HepG2 (cell line): ENCODE data around the gene ITIH2. TPM values are rescaled to one million over a fixed set of nuclear protein-coding genes. Genes with fewer than 3 reads are reported as not detected.
"Not testable (repeated sequence)": the region's sequence is repeated elsewhere in the genome, so short reads cannot be mapped to it uniquely, and the experiment has no call there.

Experiments
- ATAC-seq: fragments of 200-7000 bp; cut with Tn5 transposase; 3 replicates; pipeline ENCODE4 v1.9.1; 2020; ENCODE audit warnings: mild to moderate bottlenecking, moderate library complexity
- BruUV-seq: library from RNA; stranded (reverse); fragments of 400-500 nt; replicated peaks from 2 replicates; lab custom pipeline; 2021; lab: Mats Ljungman, UMichigan
- CTCF ChIA-PET: fragments of 300-600 bp; formaldehyde crosslinking; extraction: SDS; loops from one replicate; lab custom pipeline; 2021; ENCODE audit warnings: low total read pairs, inconsistent platforms, low intra/inter-chr PET ratio; lab: Yijun Ruan, JAX
- POLR2A ChIA-PET: fragments of 350-600 bp; sonication (Branson Sonifier 250); formaldehyde crosslinking; loops from one replicate; lab custom pipeline; 2020; ENCODE audit warnings: antibody characterized with exemption, inconsistent platforms; lab: Yijun Ruan, JAX
- DNase-seq: peaks from one replicate; pipeline ENCODE4 v3.0.0-alpha.2; 2015; ENCODE audit warnings: low spot score
- FAIRE-seq: peaks from 3 replicates; lab custom pipeline; 2011; peaks lifted over from hg19 to GRCh38; lab: Jason Lieb, UNC
- H2AFZ ChIP-seq: one replicate; pipeline ENCODE4 v1.6.1; 2011; ENCODE audit warnings: low read length, inconsistent platforms
- H3K27ac ChIP-seq: fragments of 300-600 bp; 3 replicates; pipeline ENCODE4 v1.8.0; 2011; ENCODE audit warnings: mixed run types, mild to moderate bottlenecking, mixed read lengths, low read length, inconsistent platforms; ENCODE audit not compliant: insufficient read depth; ENCODE audit errors: extremely low read length
- H3K27me3 ChIP-seq, 2 experiments: fragments of 200-600 bp in 1 of 2; 2 replicates in 1 of 2; 3 replicates in 1 of 2; pipeline versions ENCODE4 v1.6.0 to v1.8.0; 2011; ENCODE audit warnings: low read length in 2 of 2, mild to moderate bottlenecking in 2 of 2, moderate library complexity in 2 of 2, inconsistent platforms in 1 of 2; ENCODE audit not compliant: insufficient read depth in 2 of 2, control insufficient read depth in 1 of 2
- H3K36me3 ChIP-seq, 2 experiments: fragments of 200-600 bp in 1 of 2; replicated peaks in 1 of 2; 2 replicates in 1 of 2; 3 replicates in 1 of 2; pipeline versions ENCODE4 v1.5.1 to v1.8.0; 2011; ENCODE audit warnings: low read length in 2 of 2, inconsistent platforms in 1 of 2; ENCODE audit not compliant: insufficient read depth in 2 of 2, control insufficient read depth in 1 of 2
- H3K4me1 ChIP-seq: 2 replicates; pipeline ENCODE4 v1.5.1; 2012; ENCODE audit warnings: low read length, inconsistent platforms; ENCODE audit not compliant: insufficient read depth
- H3K4me2 ChIP-seq: 2 replicates; pipeline ENCODE4 v1.6.0; 2011; ENCODE audit warnings: low read depth, low read length, inconsistent platforms
- H3K4me3 ChIP-seq, 3 experiments: fragments of 200-600 bp in 1 of 3; sonication (generic), shearing (Covaris generic) in 1 of 3; replicated peaks in 1 of 3; 2 replicates each; pipeline ENCODE4 v1.5.1; 2011 to 2016; ENCODE audit warnings: low read length in 3 of 3, inconsistent platforms in 2 of 3, low read depth in 2 of 3, mild to moderate bottlenecking in 2 of 3, control low read depth in 1 of 3, mixed read lengths in 1 of 3; ENCODE audit not compliant: insufficient read depth in 1 of 3
- H3K79me2 ChIP-seq: one replicate; pipeline ENCODE4 v1.6.1; 2011; ENCODE audit warnings: low read length, inconsistent platforms; ENCODE audit not compliant: insufficient read depth
- H3K9ac ChIP-seq: 2 replicates; pipeline ENCODE4 v1.6.0; 2011; ENCODE audit warnings: mild to moderate bottlenecking, low read depth, low read length, inconsistent platforms; ENCODE audit not compliant: insufficient read depth
- H3K9me3 ChIP-seq: 2 replicates; pipeline ENCODE4 v1.5.1; 2012; ENCODE audit warnings: mild to moderate bottlenecking, low read length
- H4K20me1 ChIP-seq: 2 replicates; pipeline ENCODE4 v1.6.0; 2011; ENCODE audit warnings: inconsistent platforms, mild to moderate bottlenecking, low read length, moderate library complexity; ENCODE audit not compliant: insufficient read depth
- FOSL2 ChIP-seq: sonication (generic); formaldehyde crosslinking; IDR thresholded peaks from 2 replicates; pipeline ENCODE4 v1.4.0; 2020; ENCODE audit warnings: missing genetic modification reagents
- KLF6 ChIP-seq: IDR thresholded peaks from 2 replicates; pipeline ENCODE4 v1.8.0; 2016; ENCODE audit warnings: missing biosample characterization, missing genetic modification reagents
- MAFF ChIP-seq: IDR thresholded peaks from 2 replicates; pipeline ENCODE4 v1.6.1; 2011; ENCODE audit warnings: low read depth, low read length, improper control_type of control experiment
- POLR2G ChIP-seq: fragments of 200-400 bp; formaldehyde crosslinking; IDR thresholded peaks from 2 replicates; pipeline ENCODE4 v1.6.1; 2018; ENCODE audit warnings: mild to moderate bottlenecking, low read depth, low read length, moderate library complexity
- RBM22 ChIP-seq: fragments of 200-400 bp; formaldehyde crosslinking; optimal IDR thresholded peaks from 2 replicates; pipeline ENCODE3; 2017; ENCODE audit warnings: mild to moderate bottlenecking, low read length, moderate library complexity
- ZBTB33 ChIP-seq: sonication (generic); formaldehyde crosslinking; IDR thresholded peaks from 2 replicates; pipeline ENCODE4 v1.4.0; 2020; ENCODE audit warnings: missing genetic modification reagents
- ZMYM2 ChIP-seq: sonication (generic); formaldehyde crosslinking; IDR thresholded peaks from 2 replicates; pipeline ENCODE4 v1.8.0; 2022; ENCODE audit warnings: mild to moderate bottlenecking, missing genetic modification reagents
- WGBS: methylation state at CpG from one replicate; pipeline ENCODE4 v1.1.6; 2017; ENCODE audit warnings: low lambda C conversion rate; 5-methylcytosine and 5-hydroxymethylcytosine counted together
- in situ Hi-C: cut with HindIII; loops from 2 replicates; pipeline ENCODE4 v1.10.0; 2017; ENCODE audit warnings: low pct_unique_long_range_greater_than_20kb; ENCODE audit not compliant: extremely low pct_ligation_motif_present
- intact Hi-C: fragments of 100-400 bp; cut with micrococcal nuclease; formaldehyde crosslinking; loops from one replicate; pipeline ENCODE4 v1.10.0; 2022; ENCODE audit not compliant: unreplicated experiment
- polyA plus RNA-seq, 8 experiments: library from polyadenylated mRNA; depleted of rRNA in 3 of 8; stranded (reverse) in 7 of 8; unstranded in 1 of 8; fragments of >200 nt; fragmentation: Illumina TruSeq in 4 of 8; extraction: Trizol in 4 of 8; gene quantifications; 2 replicates each; pipeline versions ENCODE4 v1.2.1 to v1.2.3, GENCODE V29; 2011 to 2016; ENCODE audit warnings: low read depth in 4 of 8, missing spikeins in 1 of 8, mixed read lengths in 1 of 8; ENCODE audit not compliant: insufficient read depth in 1 of 8
- total RNA-seq, 5 experiments: library from RNA; depleted of rRNA; stranded (reverse); fragments of >200 nt; fragmentation: Illumina TruSeq; extraction: Trizol; gene quantifications; 2 replicates each; pipeline ENCODE4 v1.2.3, GENCODE V29; 2016; ENCODE audit warnings: low read depth in 1 of 5

The ITIH2 gene
- total and polyA plus RNA-seq, 2 of the 13 experiments (the other 11 are each of a cell fraction or from before 2014, with no cell fraction given): 1,197 to 1,427 TPM

GRCh38 chr10:7748637-7749036, 45.5 kb downstream of the ITIH2 start:
- H3K36me3 ChIP-seq: peaks cover 43 to 75% of the 10 kb centered on the region in 2 experiments
- H3K27ac ChIP-seq, H3K27me3 ChIP-seq, BruUV-seq, intact Hi-C loops, H2AFZ ChIP-seq, ATAC-seq, H3K79me2 ChIP-seq, H3K4me2 ChIP-seq, H4K20me1 ChIP-seq, H3K9ac ChIP-seq, in situ Hi-C loops, H3K4me3 ChIP-seq, H3K9me3 ChIP-seq, H3K4me1 ChIP-seq, CTCF ChIA-PET, FAIRE-seq: not testable (repeated sequence)
- WGBS: 95% methylated on average over 7 of the region's 7 CpGs
- DNase-seq: peak; percentile 13
- TF ChIP-seq ZBTB33: peak; percentile 85
- TF ChIP-seq FOSL2 (CRISPR knock-in tag): peak; percentile 73
- peak; percentile 27; the same call in 1 of the 2 replicates for TF ChIP-seq POLR2G
- POLR2A ChIA-PET: interaction anchor here (0.9 kb wide), 1 partner anchor 70 kb away, joined by 3 read pairs; the partner anchor contains the start of gene TAF3

GRCh38 chr10:7750222-7750621, 47.1 kb downstream of the ITIH2 start:
- Histone ChIP-seq H3K4me2 (no peak overlapping the region), H3K27ac (no peak overlapping the region), H2AFZ (no peak overlapping the region), H3K27me3 (no peaks in the 10 kb centered on the region), H3K4me3 (no peak overlapping the region), H3K9me3 (no peaks in the 10 kb centered on the region), H4K20me1 (no peaks in the 10 kb centered on the region), H3K9ac (no peak overlapping the region), H3K4me1 (no peaks in the 10 kb centered on the region), H3K36me3 (peaks cover 31 to 65% of the 10 kb centered on the region in 2 experiments), H3K79me2 (no peaks in the 10 kb centered on the region)
- no TSS peak for BruUV-seq
- intact Hi-C loops: no loop called here
- in situ Hi-C loops: loop anchor here (25.0 kb wide), 1 partner anchor 1562 kb away; no protein-coding TSS in a partner anchor
- CTCF ChIA-PET: no interaction called here
- no peak for FAIRE-seq
- POLR2A ChIA-PET: interaction anchor here (2.2 kb wide), 1 partner anchor 10 kb away, joined by 7 read pairs; no protein-coding TSS in a partner anchor
- 94% methylated on average over 5 of the region's 5 CpGs for WGBS
- ATAC-seq: peak; percentile 6; the same call in 2 of the 3 replicates
- peak; percentile 74 for TF ChIP-seq RBM22
- TF ChIP-seq KLF6 (CRISPR knock-in tag): no peak
- peak; percentile 20; the same call in 1 of the 2 replicates for TF ChIP-seq MAFF
- TF ChIP-seq ZMYM2 (CRISPR knock-in tag): no peak
- DNase-seq: no peak
